ENCODE measurements around the gene TMC8.
"Not testable (repeated sequence)": the region's sequence is repeated elsewhere in the genome, so short reads cannot be mapped to it uniquely, and the experiment has no call there.

Gene TMC8

GRCh38 chr17:78110363-78111015 lies 20.1 kb upstream of the TMC8 start:
- DNase-seq (ENCODE audit: low read depth in 2 of 2), result no peak

GRCh38 chr17:78111016-78111726 lies 19.4 kb upstream of the TMC8 start:
- DNase-seq (ENCODE audit: low read depth in 2 of 2), result no peak

- no peak for DNase-seq (ENCODE audit: low read depth in 2 of 2)
Measured at GRCh38 chr17:78111727-78112517, 18.6 kb upstream of the TMC8 start.

GRCh38 chr17:78112518-78113471 lies 17.8 kb upstream of the TMC8 start:
- peak; percentile 72 to 75 for DNase-seq (ENCODE audit: low read depth in 2 of 2)

- no peak for DNase-seq (ENCODE audit: low read depth in 2 of 2)
Measured at GRCh38 chr17:78113804-78114785, 16.5 kb upstream of the TMC8 start.

GRCh38 chr17:78114831-78115723 lies 15.5 kb upstream of the TMC8 start:
- no peak for DNase-seq (ENCODE audit: low read depth in 2 of 2)

- not testable (repeated sequence) for DNase-seq (ENCODE audit: low read depth in 2 of 2)
Measured at GRCh38 chr17:78115803-78116202, 14.8 kb upstream of the TMC8 start.

- no peak for DNase-seq (ENCODE audit: low read depth in 2 of 2)
Measured at GRCh38 chr17:78116411-78116810, 14.2 kb upstream of the TMC8 start.

- no peak for DNase-seq (ENCODE audit: low read depth in 2 of 2)
Measured at GRCh38 chr17:78117027-78117981, 13.3 kb upstream of the TMC8 start.

- no peak for DNase-seq (ENCODE audit: low read depth in 2 of 2)
Measured at GRCh38 chr17:78118801-78119241, 11.8 kb upstream of the TMC8 start.

GRCh38 chr17:78120537-78120936 lies 10.0 kb upstream of the TMC8 start:
- DNase-seq (ENCODE audit: low read depth in 2 of 2), result no peak

GRCh38 chr17:78120971-78121800 lies 9.4 kb upstream of the TMC8 start:
- DNase-seq (ENCODE audit: low read depth in 2 of 2), result no peak

GRCh38 chr17:78121801-78122215 lies 8.8 kb upstream of the TMC8 start:
- DNase-seq (ENCODE audit: low read depth in 2 of 2), result no peak

GRCh38 chr17:78122216-78122930 lies 8.2 kb upstream of the TMC8 start:
- DNase-seq (ENCODE audit: low read depth in 2 of 2), result no peak

GRCh38 chr17:78122931-78123249 lies 7.7 kb upstream of the TMC8 start:
- DNase-seq (ENCODE audit: low read depth in 2 of 2), result no peak

- DNase-seq (ENCODE audit: low read depth in 2 of 2), result no peak
Measured at GRCh38 chr17:78123258-78123929, 7.2 kb upstream of the TMC8 start.

Data from stimulated activated CD8-positive, alpha-beta memory T cell treated with anti-CD3 and anti-CD28 coated beads, Interleukin-2, amount 100 ng/mL, for 48 hours (primary cell).